Nephron (organoid): ENCODE data around the gene CDC42BPB.
"Not testable (repeated sequence)": the region's sequence is repeated elsewhere in the genome, so short reads cannot be mapped to it uniquely, and the experiment has no call there.

Experiments used
- H3K27ac Mint-ChIP-seq, 3 experiments: 2 replicates each; pipeline ENCODE4 v1.8.0; 2020; ENCODE audit warnings: mixed read lengths in 3 of 3, mild to moderate bottlenecking in 2 of 3, moderate library complexity in 1 of 3
- H3K27me3 Mint-ChIP-seq: 2 replicates; pipeline ENCODE4 v1.8.0; 2021; ENCODE audit warnings: low read depth, mild to moderate bottlenecking, moderate library complexity, mixed read lengths
- H3K36me3 Mint-ChIP-seq: 2 replicates; pipeline ENCODE4 v1.8.0; 2020; ENCODE audit warnings: low read depth, mixed read lengths
- H3K4me1 Mint-ChIP-seq: 2 replicates; pipeline ENCODE4 v1.8.0; 2020; ENCODE audit warnings: mixed read lengths
- H3K4me3 Mint-ChIP-seq, 3 experiments: 2 replicates each; pipeline ENCODE4 v1.8.0; 2020; ENCODE audit warnings: mild to moderate bottlenecking in 3 of 3, mixed read lengths in 3 of 3, moderate library complexity in 2 of 3
- H3K9me3 Mint-ChIP-seq: 2 replicates; pipeline ENCODE4 v1.8.0; 2020; ENCODE audit warnings: mixed read lengths
- TF ChIP-seq, protein P1 (sequence below), 3 experiments: fragments of 200-600 bp; sonication (generic); IDR thresholded peaks; one replicate each; pipeline ENCODE4 v1.5.0; 2021; ENCODE audit warnings: antibody characterized with exemption in 3 of 3; ENCODE audit not compliant: unreplicated experiment in 3 of 3

The CDC42BPB gene

DNA sequence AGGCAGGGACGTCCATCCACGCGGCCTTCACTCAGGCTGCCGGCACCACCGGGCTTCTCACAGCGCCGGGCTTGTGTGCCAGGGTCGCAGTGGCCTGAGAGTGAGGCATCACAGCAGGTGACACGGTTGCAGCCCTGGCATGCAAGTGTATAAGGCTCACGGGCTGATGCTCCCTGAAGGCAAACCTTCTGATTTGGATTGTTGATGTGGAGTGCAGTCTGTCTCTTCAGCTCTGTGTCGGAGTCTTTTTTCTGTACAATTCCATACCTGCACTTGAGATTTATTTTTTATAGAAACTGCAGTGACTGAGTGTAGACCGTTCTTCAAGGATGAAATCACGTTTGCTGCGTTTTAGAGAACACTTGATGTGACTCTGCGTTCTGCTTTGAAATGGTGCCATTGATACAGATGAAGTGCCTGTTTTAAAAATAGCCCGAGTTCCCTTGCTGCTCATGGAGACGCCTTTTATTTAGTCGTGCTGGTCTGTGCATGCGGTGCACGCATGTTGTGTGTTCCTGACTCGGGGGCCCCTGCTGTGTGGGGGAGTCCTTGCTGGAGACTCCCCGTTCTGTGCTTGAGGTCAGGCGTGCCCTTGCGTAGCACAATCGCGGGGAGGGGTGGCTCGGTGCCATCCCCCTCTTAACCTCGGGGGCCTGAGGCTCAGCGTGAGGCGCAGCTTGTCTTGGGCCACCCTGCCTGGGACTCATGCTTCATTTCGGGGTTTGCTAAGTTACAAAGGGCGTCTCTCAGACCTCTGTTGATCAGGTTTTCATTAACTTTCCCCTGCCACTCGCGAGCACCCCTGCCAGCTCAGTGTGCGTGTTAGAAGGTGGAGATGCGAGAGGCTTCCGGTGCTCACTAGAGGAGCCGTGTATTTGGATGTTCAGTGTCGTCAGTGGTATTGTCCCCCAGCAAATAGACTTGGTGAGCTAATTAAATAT is 156.4 kb downstream of the CDC42BPB start:
- Mint-ChIP-seq H3K27me3 (no peaks in the 10 kb centered on the region), H3K36me3 (peaks cover 48% of the 10 kb centered on the region), H3K4me1 (no peaks in the 10 kb centered on the region), H3K4me3 (no peak overlapping the region), H3K27ac (no peak overlapping the region), H3K9me3 (no peaks in the 10 kb centered on the region)
- TF ChIP-seq, protein P1, sequence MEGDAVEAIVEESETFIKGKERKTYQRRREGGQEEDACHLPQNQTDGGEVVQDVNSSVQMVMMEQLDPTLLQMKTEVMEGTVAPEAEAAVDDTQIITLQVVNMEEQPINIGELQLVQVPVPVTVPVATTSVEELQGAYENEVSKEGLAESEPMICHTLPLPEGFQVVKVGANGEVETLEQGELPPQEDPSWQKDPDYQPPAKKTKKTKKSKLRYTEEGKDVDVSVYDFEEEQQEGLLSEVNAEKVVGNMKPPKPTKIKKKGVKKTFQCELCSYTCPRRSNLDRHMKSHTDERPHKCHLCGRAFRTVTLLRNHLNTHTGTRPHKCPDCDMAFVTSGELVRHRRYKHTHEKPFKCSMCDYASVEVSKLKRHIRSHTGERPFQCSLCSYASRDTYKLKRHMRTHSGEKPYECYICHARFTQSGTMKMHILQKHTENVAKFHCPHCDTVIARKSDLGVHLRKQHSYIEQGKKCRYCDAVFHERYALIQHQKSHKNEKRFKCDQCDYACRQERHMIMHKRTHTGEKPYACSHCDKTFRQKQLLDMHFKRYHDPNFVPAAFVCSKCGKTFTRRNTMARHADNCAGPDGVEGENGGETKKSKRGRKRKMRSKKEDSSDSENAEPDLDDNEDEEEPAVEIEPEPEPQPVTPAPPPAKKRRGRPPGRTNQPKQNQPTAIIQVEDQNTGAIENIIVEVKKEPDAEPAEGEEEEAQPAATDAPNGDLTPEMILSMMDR (IDR thresholded peaks at IDR 0.05; ENCODE audit: unreplicated experiment in 3 of 3): no peak

DNA sequence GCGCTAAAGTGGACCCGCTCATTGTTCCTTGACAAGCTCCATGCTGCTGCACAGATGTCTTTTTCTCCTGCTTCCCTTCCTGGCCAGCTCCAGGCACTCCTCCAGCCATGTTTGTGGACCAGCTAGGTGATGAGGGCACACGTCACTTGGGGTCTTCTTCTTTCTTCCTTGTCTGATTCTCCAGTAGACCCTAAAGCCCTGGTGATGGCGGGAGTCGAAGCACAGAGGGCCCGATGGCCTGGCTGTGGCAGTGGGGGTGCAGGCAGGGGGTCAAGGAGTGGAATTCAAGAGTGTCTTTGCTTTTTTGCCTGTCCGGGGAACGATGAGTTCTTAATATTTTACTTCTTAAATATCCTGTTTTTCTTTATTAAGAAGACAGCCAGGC is 157.8 kb downstream of the CDC42BPB start:
- peaks cover 49% of the 10 kb centered on the region for H3K36me3 Mint-ChIP-seq
- no peak overlapping the region for H3K4me3 Mint-ChIP-seq

DNA sequence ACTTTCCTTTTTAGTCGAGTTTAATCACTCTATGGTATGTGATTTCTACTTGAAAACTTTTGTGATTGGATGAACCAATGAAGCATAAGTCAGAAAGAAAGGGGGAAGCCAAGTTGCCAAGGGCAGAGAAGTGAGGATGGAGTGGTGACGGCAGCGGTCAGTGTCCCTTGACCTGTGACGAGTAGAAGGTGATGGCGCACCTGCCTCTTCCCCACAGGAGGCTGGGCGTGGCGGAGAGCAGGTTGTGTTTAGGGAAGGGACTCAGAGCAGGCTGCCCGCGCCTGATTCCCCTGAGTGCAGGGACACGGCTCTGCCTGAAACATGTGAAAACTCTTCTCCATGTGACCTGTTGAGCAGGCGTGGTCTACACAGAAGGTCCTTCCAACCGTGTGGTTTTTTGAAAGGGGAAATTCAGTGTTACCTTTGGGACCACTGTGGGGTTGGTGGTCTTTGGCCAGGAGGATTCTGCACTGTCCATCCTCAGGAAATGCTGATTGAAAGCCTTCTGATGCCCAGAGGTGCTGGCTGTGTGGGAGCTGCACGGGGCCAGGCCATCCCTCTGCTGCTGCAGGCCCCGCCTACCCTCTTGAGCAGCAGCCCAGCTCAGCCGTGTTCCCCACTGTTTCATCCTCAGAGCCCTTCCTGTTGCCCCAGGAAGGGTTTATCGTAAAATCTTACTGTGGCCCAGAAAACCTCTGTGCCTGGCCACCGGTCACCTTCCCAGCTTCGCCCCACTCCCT is 158.4 kb downstream of the CDC42BPB start:
- Mint-ChIP-seq H3K9me3 (no peaks in the 10 kb centered on the region), H3K27ac (no peak overlapping the region), H3K36me3 (peaks cover 51% of the 10 kb centered on the region)

More for the DNA sequence above, 157.8 kb downstream of the CDC42BPB start:
- Mint-ChIP-seq H3K27ac (no peak overlapping the region), H3K9me3 (no peaks in the 10 kb centered on the region), H3K4me1 (no peaks in the 10 kb centered on the region), H3K27me3 (no peaks in the 10 kb centered on the region)
- TF ChIP-seq, protein P1 (IDR thresholded peaks at IDR 0.05; ENCODE audit: unreplicated experiment in 3 of 3): no peak

DNA sequence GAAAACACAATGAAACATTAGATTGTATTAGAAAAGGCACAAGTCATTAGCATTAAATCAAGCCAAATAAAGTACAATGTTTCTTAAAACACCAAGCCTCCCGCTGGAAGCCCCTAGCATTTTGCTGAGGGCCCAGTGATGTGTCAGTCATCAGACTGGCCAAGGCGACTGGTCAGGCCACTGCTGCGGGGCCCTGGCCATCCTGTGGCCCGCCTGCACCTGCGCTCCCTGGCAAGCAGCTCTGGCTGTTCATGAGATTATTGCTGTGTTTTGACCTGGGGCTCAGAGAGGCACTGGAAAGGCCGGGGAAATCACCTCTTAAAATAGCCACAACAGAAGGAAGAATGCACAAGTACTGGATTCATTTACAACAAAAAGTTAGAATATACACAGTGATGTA is 159.1 kb downstream of the CDC42BPB start:
- Mint-ChIP-seq H3K4me1 (peaks cover 5% of the 10 kb centered on the region), H3K27me3 (no peaks in the 10 kb centered on the region), H3K36me3 (peaks cover 50% of the 10 kb centered on the region), H3K4me3 (no peak overlapping the region), H3K9me3 (no peaks in the 10 kb centered on the region), H3K27ac (no peak overlapping the region)
- TF ChIP-seq, protein P1 (IDR thresholded peaks at IDR 0.05; ENCODE audit: unreplicated experiment in 3 of 3): no peak

More for the DNA sequence above, 158.4 kb downstream of the CDC42BPB start:
- no peaks in the 10 kb centered on the region for H3K27me3 Mint-ChIP-seq
- TF ChIP-seq, protein P1 (IDR thresholded peaks at IDR 0.05; ENCODE audit: unreplicated experiment in 3 of 3): no peak
- H3K4me1 Mint-ChIP-seq: no peaks in the 10 kb centered on the region
- H3K4me3 Mint-ChIP-seq: no peak overlapping the region

DNA sequence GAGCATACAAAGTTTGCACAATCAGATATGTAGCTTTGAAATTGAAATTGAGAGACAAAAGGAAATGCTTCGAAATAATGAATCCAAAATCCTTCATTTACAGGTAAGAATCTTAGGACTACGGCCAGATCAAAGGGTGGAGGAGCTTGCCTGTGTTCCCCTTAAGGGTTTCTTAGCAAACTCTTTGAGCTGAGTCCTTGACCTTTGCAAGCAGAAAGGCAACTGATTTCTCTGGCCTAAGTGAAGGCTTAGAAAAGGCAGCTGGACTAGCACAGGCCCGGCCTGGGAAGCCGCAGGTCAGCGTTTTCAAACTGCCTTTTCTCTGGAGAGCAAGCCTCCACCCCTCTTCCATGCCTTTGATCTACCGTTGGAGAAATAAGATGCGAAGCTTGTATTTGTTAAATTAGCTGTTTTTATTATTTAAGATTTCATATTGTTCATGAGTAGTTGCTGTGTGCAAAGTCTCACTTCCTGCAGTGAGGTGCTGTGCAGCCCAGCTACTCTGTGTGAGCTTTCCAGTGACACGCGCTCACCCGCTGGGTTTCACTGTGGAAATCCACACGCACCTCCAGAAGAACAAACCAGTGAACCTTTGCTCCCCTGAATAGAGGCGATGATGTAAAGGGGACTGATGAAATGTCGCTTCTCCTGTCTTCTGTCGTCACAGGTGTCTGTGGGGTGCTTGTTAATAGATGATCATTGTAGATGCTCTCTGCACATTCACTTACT is 159.9 kb downstream of the CDC42BPB start:
- no peaks in the 10 kb centered on the region for H3K9me3 Mint-ChIP-seq
- peaks cover 48% of the 10 kb centered on the region for H3K36me3 Mint-ChIP-seq
- TF ChIP-seq, protein P1 (IDR thresholded peaks at IDR 0.05; ENCODE audit: unreplicated experiment in 3 of 3): no peak
- no peak overlapping the region for H3K27ac Mint-ChIP-seq
- no peaks in the 10 kb centered on the region for H3K27me3 Mint-ChIP-seq
- H3K4me3 Mint-ChIP-seq: no peak overlapping the region
- H3K4me1 Mint-ChIP-seq: peaks cover 10% of the 10 kb centered on the region

DNA sequence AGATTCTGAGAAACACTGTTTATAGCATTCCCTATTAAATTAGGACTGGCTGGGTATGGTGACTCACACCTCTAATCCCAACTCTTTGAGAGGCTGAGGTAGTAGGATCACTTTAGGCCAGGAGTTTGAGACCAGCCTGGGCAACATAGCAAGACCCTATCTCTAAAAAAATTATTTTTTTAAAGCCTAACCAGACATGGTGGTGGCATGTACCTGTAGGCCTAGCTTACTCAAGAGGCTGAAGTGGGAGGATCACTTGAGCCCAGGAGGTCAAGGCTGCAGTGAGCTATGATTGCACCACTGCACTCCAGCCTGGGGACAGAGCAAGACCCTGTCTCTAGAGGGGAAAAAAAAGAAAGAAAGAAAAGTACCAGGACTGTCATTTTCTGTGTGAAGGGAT is 160.6 kb downstream of the CDC42BPB start:
- not testable (repeated sequence) for H3K4me3 Mint-ChIP-seq

More for the DNA sequence above, 160.6 kb downstream of the CDC42BPB start:
- not testable (repeated sequence) for H3K27ac Mint-ChIP-seq, H3K27me3 Mint-ChIP-seq, H3K4me1 Mint-ChIP-seq, H3K9me3 Mint-ChIP-seq
- peaks cover 48% of the 10 kb centered on the region for H3K36me3 Mint-ChIP-seq
